Activated CD4-positive, alpha-beta memory T cell treated with anti-CD3 and anti-CD28 coated beads for 36 hours (primary cell): ENCODE results near the gene DNMT3B. TPM values are rescaled to one million over a fixed set of nuclear protein-coding genes. Genes with fewer than 3 reads are reported as not detected.

Experiments
- CTCF ChIA-PET: fragments of 350-600 bp; sonication (Branson Sonifier 250); formaldehyde crosslinking; loops from one replicate; lab custom pipeline; 2021; ENCODE audit warnings: antibody characterized with exemption, inconsistent platforms; lab: Charles Lee
- POLR2A ChIA-PET: fragments of 350-600 bp; sonication (Branson Sonifier 250); formaldehyde crosslinking; loops from one replicate; lab custom pipeline; 2021; ENCODE audit warnings: antibody characterized with exemption; lab: Charles Lee
- DNase-seq: peaks from one replicate; pipeline ENCODE4 v3.0.0-alpha.2; 2020
- H3K27ac Mint-ChIP-seq: one replicate; pipeline ENCODE4 v1.8.0; 2021; ENCODE audit warnings: mixed read lengths
- H3K27me3 Mint-ChIP-seq: one replicate; pipeline ENCODE4 v1.8.0; 2021; ENCODE audit warnings: mixed read lengths
- H3K36me3 Mint-ChIP-seq: one replicate; pipeline ENCODE4 v1.8.0; 2021; ENCODE audit warnings: mixed read lengths
- H3K4me1 Mint-ChIP-seq: one replicate; pipeline ENCODE4 v1.8.0; 2021; ENCODE audit warnings: low read depth, mixed read lengths
- H3K4me3 Mint-ChIP-seq: one replicate; pipeline ENCODE4 v1.8.0; 2021; ENCODE audit warnings: mild to moderate bottlenecking, mixed read lengths
- H3K9me3 Mint-ChIP-seq: one replicate; pipeline ENCODE4 v1.8.0; 2021; ENCODE audit warnings: mixed read lengths
- intact Hi-C: fragments of 100-400 bp; cut with micrococcal nuclease; formaldehyde crosslinking; loops from one replicate; pipeline ENCODE4 v1.15.1; 2023
- total RNA-seq, 2 experiments: library from RNA; stranded (reverse); gene quantifications; one replicate each; pipeline ENCODE4 v1.2.3, GENCODE V29; 2021

DNMT3B gene
- total RNA-seq, 2 experiments from 2014 or later, result 1.7 to 2.0 TPM

DNA sequence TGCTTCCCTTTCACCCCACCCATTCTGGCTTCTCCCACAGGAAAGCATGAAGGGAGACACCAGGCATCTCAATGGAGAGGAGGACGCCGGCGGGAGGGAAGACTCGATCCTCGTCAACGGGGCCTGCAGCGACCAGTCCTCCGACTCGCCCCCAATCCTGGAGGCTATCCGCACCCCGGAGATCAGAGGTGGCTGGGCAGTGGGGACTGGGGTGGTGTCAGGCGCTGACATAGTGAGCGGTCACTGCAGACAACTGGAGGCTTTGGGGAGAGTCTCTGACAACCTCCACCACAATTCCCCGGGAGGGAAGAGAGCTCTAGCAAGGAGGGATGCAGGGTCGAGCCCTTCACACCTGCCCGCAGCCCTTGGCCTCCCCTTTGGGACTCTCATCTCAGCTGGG lies 18.1 kb downstream of the DNMT3B start:
- Mint-ChIP-seq H3K27me3 (no peaks in the 10 kb centered on the region), H3K4me1 (peaks cover 6% of the 10 kb centered on the region), H3K9me3 (no peaks in the 10 kb centered on the region), H3K27ac (no peak overlapping the region), H3K36me3 (no peaks in the 10 kb centered on the region), H3K4me3 (no peak overlapping the region)
- ChIA-PET CTCF (interaction anchor here (6.1 to 7.3 kb wide), 2 partner anchors 10 to 106 kb away, joined by 86 to 330 read pairs; partner anchors contain the start of gene C20orf203), POLR2A (no interaction called here)
- intact Hi-C loops, result no loop called here
- no peak for DNase-seq

DNA sequence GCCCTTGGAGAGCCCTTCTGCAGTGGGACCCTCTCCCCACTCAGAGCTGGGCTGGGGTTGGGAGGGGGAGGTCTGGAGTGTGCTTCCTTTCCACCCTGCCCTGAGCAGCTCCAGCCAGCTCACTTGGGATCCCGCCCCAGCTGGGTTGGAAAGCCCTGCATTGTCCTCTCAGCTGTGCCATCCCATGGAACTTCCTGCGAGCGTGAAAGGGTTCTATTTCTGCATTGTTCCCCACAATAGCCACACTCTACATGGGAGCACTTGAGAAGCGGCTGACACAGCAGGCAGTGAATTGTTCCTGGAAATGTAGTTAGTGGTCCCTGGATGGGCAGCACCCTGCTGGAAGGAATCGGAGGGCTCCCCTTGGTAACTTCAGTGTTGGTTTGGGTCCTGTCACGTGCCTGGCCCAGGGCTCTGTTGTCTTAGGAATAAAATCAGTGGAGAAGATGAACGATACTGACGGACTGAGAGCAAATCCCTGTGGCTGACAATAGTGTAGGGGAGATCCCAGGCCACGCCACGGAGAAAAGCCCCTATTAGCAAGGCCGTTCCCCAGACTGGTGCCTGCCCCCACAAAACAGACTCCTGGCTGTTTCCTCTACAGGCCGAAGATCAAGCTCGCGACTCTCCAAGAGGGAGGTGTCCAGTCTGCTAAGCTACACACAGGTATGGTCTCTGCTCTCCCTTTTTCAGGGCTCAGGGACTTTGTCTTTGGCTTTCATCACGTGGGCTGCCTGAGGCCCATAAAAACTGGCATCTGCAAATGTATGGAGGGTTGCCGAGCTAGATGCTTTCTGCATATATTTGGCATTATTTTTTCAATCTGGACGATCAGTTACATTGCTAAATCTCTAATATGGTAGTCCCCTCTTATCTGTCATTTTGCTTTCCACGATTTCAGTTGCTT lies 18.8 kb downstream of the DNMT3B start:
- H3K27ac Mint-ChIP-seq, result no peak overlapping the region
- CTCF ChIA-PET, result interaction anchor here (6.1 to 7.3 kb wide), 2 partner anchors 9 to 107 kb away, joined by 86 to 330 read pairs; partner anchors contain the start of gene C20orf203
- POLR2A ChIA-PET, result no interaction called here
- intact Hi-C loops, result no loop called here
- peaks cover 6% of the 10 kb centered on the region for H3K4me1 Mint-ChIP-seq
- H3K4me3 Mint-ChIP-seq, result no peak overlapping the region
- no peaks in the 10 kb centered on the region for H3K9me3 Mint-ChIP-seq
- no peaks in the 10 kb centered on the region for H3K27me3 Mint-ChIP-seq
- H3K36me3 Mint-ChIP-seq, result no peaks in the 10 kb centered on the region
- no peak for DNase-seq

DNA sequence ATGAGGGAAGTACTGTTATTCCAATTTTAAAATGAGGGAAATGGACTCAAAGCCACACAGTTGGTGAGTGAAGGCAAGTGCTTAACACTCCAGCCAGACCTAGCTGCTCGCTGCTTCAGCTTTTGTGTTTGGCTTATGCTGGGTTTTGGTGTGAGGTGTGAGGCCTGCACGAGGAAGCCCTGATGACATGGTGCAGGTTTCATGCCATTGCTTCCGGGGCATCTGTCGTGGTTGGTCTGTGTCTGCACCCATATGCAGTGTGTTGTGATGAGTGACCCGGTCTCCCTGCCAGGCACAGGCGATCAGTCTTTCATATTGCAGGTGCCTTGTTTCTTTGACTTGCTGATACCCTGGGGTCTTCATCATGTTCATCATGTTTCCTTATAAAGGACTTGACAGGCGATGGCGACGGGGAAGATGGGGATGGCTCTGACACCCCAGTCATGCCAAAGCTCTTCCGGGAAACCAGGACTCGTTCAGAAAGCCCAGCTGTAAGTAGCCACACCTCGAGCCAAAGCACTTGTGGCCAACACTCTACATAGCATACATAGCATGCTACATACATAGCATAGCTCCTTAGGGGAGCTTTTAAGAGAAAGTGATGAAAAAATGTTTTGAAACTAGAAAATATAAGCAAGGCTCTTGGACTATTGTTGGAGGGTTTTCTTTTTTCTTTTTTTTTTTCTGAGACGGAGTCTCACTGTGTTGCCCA lies 22.3 kb downstream of the DNMT3B start:
- Mint-ChIP-seq H3K27me3 (no peaks in the 10 kb centered on the region), H3K27ac (no peak overlapping the region), H3K36me3 (no peaks in the 10 kb centered on the region), H3K9me3 (no peaks in the 10 kb centered on the region), H3K4me1 (peaks cover 4% of the 10 kb centered on the region), H3K4me3 (no peak overlapping the region)
- intact Hi-C loops, result no loop called here
- CTCF ChIA-PET, result interaction anchor here (1.1 kb wide), 1 partner anchor 111 kb away, joined by 8 read pairs; the partner anchor contains the start of gene C20orf203
- POLR2A ChIA-PET, result no interaction called here
- no peak for DNase-seq

DNA sequence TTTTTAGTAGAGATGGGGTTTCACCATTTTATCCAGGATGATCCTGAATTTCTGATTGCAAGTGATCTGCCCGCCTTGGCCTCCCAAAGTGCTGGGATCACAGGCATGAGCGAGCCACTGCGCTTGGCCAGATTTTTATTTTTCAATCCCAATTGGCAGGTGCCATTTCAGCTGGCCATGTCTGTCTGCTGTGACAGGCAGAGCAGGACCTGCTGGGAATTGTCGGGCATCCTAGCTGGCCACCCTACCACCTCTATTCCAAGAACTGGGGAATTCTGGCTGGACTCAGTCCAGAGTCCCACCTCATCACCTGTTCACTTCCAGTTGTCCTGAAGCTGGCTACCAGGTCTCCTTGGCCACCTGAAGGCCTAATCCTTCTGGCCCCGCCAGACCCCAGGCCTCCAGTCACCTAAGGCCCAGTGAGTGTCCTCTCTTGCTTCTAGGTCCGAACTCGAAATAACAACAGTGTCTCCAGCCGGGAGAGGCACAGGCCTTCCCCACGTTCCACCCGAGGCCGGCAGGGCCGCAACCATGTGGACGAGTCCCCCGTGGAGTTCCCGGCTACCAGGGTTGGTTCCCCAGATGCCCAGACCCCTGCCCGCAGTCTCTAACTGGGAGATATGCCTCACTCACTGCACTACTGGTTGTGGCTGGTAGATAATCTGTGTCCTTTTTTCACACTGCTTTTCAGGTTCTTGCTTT lies 24.0 kb downstream of the DNMT3B start:
- no peak for DNase-seq
- H3K9me3 Mint-ChIP-seq, result no peaks in the 10 kb centered on the region
- CTCF ChIA-PET, result interaction anchor here (1.0 kb wide), 1 partner anchor 116 kb away, joined by 3 read pairs; no protein-coding TSS in a partner anchor
- POLR2A ChIA-PET, result no interaction called here
- no peak overlapping the region for H3K27ac Mint-ChIP-seq
- intact Hi-C loops, result no loop called here
- no peaks in the 10 kb centered on the region for H3K36me3 Mint-ChIP-seq
- no peaks in the 10 kb centered on the region for H3K27me3 Mint-ChIP-seq
- no peak overlapping the region for H3K4me3 Mint-ChIP-seq
- H3K4me1 Mint-ChIP-seq, result peaks cover 7% of the 10 kb centered on the region

DNA sequence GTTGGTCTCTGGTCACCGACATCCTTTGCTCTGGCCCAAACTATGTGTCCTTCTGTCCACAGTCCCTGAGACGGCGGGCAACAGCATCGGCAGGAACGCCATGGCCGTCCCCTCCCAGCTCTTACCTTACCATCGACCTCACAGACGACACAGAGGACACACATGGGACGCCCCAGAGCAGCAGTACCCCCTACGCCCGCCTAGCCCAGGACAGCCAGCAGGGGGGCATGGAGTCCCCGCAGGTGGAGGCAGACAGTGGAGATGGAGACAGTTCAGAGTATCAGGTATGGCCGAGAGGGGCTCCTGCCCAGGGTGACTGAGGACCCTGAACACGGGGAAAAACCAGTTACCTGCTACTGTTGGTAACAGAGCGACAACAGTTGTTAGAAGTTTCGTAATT lies 25.0 kb downstream of the DNMT3B start:
- DNase-seq, result no peak
- Mint-ChIP-seq H3K27ac (no peak overlapping the region), H3K9me3 (no peaks in the 10 kb centered on the region), H3K4me3 (no peak overlapping the region), H3K36me3 (no peaks in the 10 kb centered on the region), H3K4me1 (peaks cover 8% of the 10 kb centered on the region), H3K27me3 (no peaks in the 10 kb centered on the region)
- CTCF ChIA-PET, result interaction anchor here (0.7 to 6.3 kb wide), 2 partner anchors 9 to 173 kb away, joined by 3 to 86 read pairs; no protein-coding TSS in a partner anchor
- POLR2A ChIA-PET, result no interaction called here
- intact Hi-C loops, result no loop called here

DNA sequence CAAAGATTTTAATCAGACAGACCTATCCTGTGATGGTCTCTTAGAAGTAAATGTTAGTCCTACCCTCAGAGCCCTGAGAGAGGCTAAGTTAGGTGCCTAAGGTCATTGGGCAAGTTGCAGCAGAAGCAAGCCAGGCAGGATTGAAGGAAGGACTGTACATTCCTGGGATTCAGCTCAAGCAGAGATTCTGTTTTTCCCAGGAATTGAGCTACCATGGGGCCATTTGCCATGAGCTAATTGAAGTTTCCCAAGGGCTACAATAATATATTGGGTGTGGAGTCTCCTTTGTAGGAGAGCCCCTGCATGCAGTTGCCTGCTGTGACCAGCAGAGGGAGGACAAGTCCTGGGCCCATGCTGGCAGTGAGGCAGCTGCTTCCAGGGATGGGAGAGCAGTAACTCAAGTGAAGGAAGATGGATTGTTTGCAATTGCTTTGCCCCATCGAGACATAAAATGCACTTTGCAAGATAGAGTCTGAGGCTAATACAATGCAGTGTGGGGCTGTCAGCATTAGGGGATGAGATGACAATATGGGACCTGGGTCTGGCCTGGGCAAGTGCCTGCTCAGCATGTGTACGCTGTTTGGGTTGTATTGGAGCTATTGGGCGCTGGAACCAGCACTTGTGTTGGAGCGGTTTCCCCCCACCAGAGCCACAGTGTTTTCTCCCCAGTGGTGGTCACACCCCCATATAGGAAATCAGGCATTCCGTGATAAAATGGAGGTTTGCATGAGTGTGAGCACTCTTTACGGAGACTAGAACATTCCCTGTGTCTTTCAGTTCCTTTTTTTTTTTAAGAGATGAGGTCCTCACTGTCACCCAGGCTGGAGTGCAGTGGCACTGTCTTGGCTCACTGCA lies 27.9 kb downstream of the DNMT3B start:
- H3K27me3 Mint-ChIP-seq, result no peaks in the 10 kb centered on the region
- H3K9me3 Mint-ChIP-seq, result no peaks in the 10 kb centered on the region
- H3K4me3 Mint-ChIP-seq, result no peak overlapping the region
- intact Hi-C loops, result loop anchor here (1.0 to 5.0 kb wide), 7 partner anchors 29 to 507 kb away; partner anchors contain the start of genes EFCAB8 and MAPRE1
- ChIA-PET CTCF (interaction anchor here (0.6 to 6.3 kb wide), 31 partner anchors 10 to 1203 kb away, joined by 3 to 86 read pairs (median 4); partner anchors contain the start of genes C20orf203, COMMD7 and SUN5), POLR2A (no interaction called here)
- peaks cover 31% of the 10 kb centered on the region for H3K4me1 Mint-ChIP-seq
- H3K36me3 Mint-ChIP-seq, result no peaks in the 10 kb centered on the region
- H3K27ac Mint-ChIP-seq, result no peak overlapping the region
- peak; percentile 79 for DNase-seq

DNA sequence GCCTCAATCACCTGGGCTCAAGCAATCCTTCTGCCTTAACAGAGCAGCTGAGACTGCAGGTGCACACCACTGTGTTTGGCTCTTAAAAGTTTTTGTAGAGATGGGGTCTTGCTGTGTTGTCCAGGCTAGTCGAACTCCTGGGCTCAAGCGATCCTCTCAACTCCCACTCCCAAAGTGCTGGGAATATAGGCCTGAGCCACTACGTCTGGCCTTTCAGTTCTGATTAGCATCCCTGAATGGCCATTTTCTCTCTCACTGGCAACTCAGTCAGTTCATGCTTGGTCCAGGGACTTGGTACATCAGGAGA lies 28.5 kb downstream of the DNMT3B start:
- ChIA-PET CTCF (interaction anchor here (0.7 to 6.3 kb wide), 25 partner anchors 13 to 717 kb away, joined by 3 to 86 read pairs (median 5); partner anchors contain the start of genes C20orf203 and SUN5), POLR2A (no interaction called here)
- Mint-ChIP-seq H3K4me3 (no peak overlapping the region), H3K36me3 (no peaks in the 10 kb centered on the region), H3K4me1 (peaks cover 31% of the 10 kb centered on the region), H3K27me3 (no peaks in the 10 kb centered on the region), H3K9me3 (no peaks in the 10 kb centered on the region), H3K27ac (no peak overlapping the region)
- intact Hi-C loops, result loop anchor here (1.0 to 5.0 kb wide), 7 partner anchors 29 to 507 kb away; partner anchors contain the start of genes EFCAB8 and MAPRE1
- DNase-seq, result no peak

DNA sequence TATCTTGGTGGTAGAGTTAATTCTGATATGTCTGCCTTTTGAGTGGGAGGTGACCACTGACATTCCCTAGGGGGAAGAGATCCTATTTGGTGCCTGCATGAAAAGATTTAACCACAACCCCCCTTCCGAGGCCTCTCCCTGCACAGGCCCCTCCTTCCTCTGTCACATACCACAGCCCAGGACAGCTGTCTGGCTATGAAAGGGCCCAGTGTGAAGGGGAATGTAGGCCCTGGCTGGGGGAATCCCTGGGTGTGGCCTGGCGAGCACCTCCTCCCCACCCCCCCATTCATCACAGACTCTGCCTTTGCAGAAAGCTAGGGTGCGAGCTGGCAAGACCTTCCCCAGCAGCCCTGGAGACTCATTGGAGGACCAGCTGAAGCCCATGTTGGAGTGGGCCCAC lies 30.1 kb downstream of the DNMT3B start:
- CTCF ChIA-PET, result interaction anchor here (0.8 to 6.3 kb wide), 10 partner anchors 9 to 304 kb away, joined by 3 to 86 read pairs (median 5); partner anchors contain the start of genes C20orf203 and SUN5
- DNase-seq, result peak; percentile 55
- no peaks in the 10 kb centered on the region for H3K36me3 Mint-ChIP-seq
- peaks cover 41% of the 10 kb centered on the region for H3K4me1 Mint-ChIP-seq
- POLR2A ChIA-PET, result interaction anchor here (1.3 kb wide), 1 partner anchor 27 kb away, joined by 3 read pairs; the partner anchor contains the start of gene MAPRE1
- no peaks in the 10 kb centered on the region for H3K9me3 Mint-ChIP-seq
- intact Hi-C loops, result loop anchor here (5.0 kb wide), 3 partner anchors 45 to 505 kb away; partner anchors contain the start of gene EFCAB8
- H3K27me3 Mint-ChIP-seq, result no peaks in the 10 kb centered on the region
- no peak overlapping the region for H3K27ac Mint-ChIP-seq
- no peak overlapping the region for H3K4me3 Mint-ChIP-seq

DNA sequence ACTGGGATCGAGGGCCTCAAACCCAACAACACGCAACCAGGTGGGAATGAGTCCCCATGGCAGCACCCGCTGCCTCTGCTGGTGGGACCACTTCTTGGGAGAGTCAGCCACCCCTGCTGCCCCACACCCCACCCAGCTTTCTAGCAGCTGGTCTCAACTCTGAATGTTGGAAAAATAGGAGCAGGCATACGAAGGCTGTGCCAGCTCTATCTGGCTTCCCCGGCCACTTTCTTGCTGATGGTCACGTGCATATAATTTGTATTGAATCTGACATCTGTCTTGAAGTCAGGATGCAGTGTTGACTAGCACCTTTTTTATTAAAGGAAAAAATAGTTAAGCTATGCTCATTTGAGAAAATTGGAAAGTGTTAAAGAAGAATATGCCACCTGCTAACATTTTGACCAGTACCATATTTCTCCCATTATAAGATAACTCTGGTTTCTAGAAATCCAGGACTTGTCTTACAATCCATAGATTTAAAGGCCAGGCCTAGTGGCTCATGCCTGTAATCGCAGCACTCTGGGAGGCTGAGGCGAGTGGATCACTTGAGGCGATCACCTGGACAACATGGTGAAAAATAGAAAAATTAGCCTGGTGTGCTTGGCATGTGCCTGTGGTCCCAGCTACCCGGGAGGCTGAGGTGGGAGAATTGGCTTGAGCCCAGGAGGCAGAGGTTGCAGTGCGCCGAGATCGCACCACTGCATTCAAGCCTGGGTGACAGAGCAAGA lies 30.7 kb downstream of the DNMT3B start:
- no peaks in the 10 kb centered on the region for H3K27me3 Mint-ChIP-seq
- H3K36me3 Mint-ChIP-seq, result no peaks in the 10 kb centered on the region
- intact Hi-C loops, result loop anchor here (5.0 kb wide), 3 partner anchors 44 to 504 kb away; partner anchors contain the start of gene EFCAB8
- DNase-seq, result no peak
- peak overlapping the region; percentile 39 for H3K27ac Mint-ChIP-seq
- ChIA-PET POLR2A (interaction anchor here (1.3 kb wide), 1 partner anchor 26 kb away, joined by 3 read pairs; the partner anchor contains the start of gene MAPRE1), CTCF (interaction anchor here (0.8 to 6.3 kb wide), 10 partner anchors 15 to 303 kb away, joined by 3 to 86 read pairs (median 4); partner anchors contain the start of genes C20orf203 and SUN5)
- no peaks in the 10 kb centered on the region for H3K9me3 Mint-ChIP-seq
- H3K4me3 Mint-ChIP-seq, result no peak overlapping the region
- H3K4me1 Mint-ChIP-seq, result peaks cover 41% of the 10 kb centered on the region

DNA sequence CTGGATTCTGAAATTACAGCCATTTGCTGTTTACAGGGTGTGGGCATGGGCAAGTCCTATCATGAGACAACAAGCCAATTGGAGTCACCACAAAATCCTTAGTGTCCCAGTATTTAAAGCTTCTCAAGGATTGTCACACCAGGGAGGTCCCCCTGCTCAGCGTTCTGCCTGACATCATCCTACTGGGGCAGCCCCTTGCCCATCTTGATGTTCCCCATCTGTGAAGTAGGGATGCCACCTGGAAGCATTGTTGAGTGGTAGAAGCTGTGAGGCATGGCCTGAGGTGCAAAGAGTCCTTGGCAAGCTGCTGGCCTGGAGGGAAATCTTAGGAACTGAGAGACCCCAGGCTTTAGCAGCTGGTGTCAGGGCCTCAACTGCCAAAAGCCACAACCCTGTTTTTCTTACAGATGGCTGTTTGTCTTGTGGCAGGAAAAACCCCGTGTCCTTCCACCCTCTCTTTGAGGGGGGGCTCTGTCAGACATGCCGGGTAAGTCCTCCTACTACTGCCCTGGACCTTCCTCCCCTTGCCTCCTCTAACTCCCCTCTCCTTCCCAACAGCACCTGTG lies 34.3 kb downstream of the DNMT3B start:
- no peaks in the 10 kb centered on the region for H3K9me3 Mint-ChIP-seq
- POLR2A ChIA-PET, result interaction anchor here (0.5 kb wide), 1 partner anchor 8 kb away, joined by 3 read pairs; no protein-coding TSS in a partner anchor
- intact Hi-C loops, result no loop called here
- no peak overlapping the region for H3K27ac Mint-ChIP-seq
- no peak for DNase-seq
- peaks cover 39% of the 10 kb centered on the region for H3K4me1 Mint-ChIP-seq
- H3K4me3 Mint-ChIP-seq, result no peak overlapping the region
- CTCF ChIA-PET, result interaction anchor here (1.2 to 3.2 kb wide), 2 partner anchors 13 to 18 kb away, joined by 3 to 19 read pairs; no protein-coding TSS in a partner anchor
- H3K27me3 Mint-ChIP-seq, result no peaks in the 10 kb centered on the region
- H3K36me3 Mint-ChIP-seq, result no peaks in the 10 kb centered on the region
